HUES48 (cell line): ENCODE data around the gene PLEKHF1.

Experiments
- H3K27ac ChIP-seq: one replicate; pipeline ENCODE4 v1.7.0; 2013; ENCODE audit warnings: low read depth, low read length, inconsistent platforms
- H3K27me3 ChIP-seq: 2 replicates; pipeline ENCODE4 v1.6.1; 2013; ENCODE audit warnings: mild to moderate bottlenecking, low read length; ENCODE audit not compliant: control insufficient read depth, insufficient read depth
- H3K36me3 ChIP-seq: 2 replicates; pipeline ENCODE4 v1.6.1; 2013; ENCODE audit warnings: low read length; ENCODE audit not compliant: control insufficient read depth, insufficient read depth
- H3K4me1 ChIP-seq: 2 replicates; pipeline ENCODE4 v1.6.1; 2013; ENCODE audit warnings: mild to moderate bottlenecking, low read length; ENCODE audit not compliant: control insufficient read depth, insufficient read depth
- H3K4me3 ChIP-seq: 2 replicates; pipeline ENCODE4 v1.5.1; 2013; ENCODE audit warnings: mild to moderate bottlenecking, low read depth, low read length
- H3K9ac ChIP-seq: 2 replicates; pipeline ENCODE4 v1.6.1; 2013; ENCODE audit warnings: mild to moderate bottlenecking, low read depth, low read length, moderate library complexity
- H3K9me3 ChIP-seq: 2 replicates; pipeline ENCODE4 v1.6.1; 2013; ENCODE audit warnings: low read length; ENCODE audit not compliant: control insufficient read depth, insufficient read depth

Gene PLEKHF1

GRCh38 chr19:29694669-29695627 lies 29.7 kb downstream of the PLEKHF1 start:
- Histone ChIP-seq H3K9ac (no peak overlapping the region), H3K27ac (no peak overlapping the region), H3K9me3 (peaks cover 3% of the 10 kb centered on the region; the same call in 1 of the 2 replicates), H3K36me3 (no peaks in the 10 kb centered on the region), H3K4me3 (no peak overlapping the region), H3K4me1 (no peaks in the 10 kb centered on the region), H3K27me3 (no peaks in the 10 kb centered on the region)

DNA sequence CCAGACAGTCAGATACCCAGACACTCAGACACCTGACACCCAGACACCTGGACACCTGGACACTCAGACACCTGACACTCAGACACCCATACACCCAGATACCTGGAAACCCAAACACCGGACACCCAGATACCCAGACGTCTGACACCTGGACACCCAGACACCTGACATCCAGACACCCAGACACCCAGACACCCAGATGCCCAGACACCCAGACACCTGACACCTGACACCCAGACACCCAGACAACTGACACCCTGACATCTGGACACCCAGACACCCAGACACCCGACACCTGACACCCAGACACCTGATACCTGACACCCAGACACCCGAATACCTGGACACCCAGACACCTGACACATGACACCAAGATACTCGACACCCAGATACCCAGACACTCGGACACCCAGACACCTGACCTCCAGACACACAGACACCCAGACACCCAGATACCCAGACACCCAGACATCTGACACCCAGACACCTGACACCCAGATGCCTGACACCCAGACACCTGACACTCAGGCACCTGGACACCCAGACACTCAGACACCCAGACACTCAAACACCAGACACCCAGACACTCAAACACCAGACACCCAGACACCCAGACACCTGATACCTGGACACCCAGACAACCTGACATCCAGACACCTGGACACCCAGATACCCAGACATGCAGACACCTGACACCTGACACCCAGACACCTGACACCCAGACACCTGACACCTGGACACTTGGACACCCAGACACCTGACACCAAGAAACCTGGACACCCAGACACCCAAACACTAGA lies 30.7 kb downstream of the PLEKHF1 start:
- no peak overlapping the region for H3K9ac ChIP-seq
- H3K9me3 ChIP-seq = no peaks in the 10 kb centered on the region
- no peaks in the 10 kb centered on the region for H3K27me3 ChIP-seq
- no peak overlapping the region for H3K4me3 ChIP-seq
- no peaks in the 10 kb centered on the region for H3K4me1 ChIP-seq
- H3K36me3 ChIP-seq = no peaks in the 10 kb centered on the region
- no peak overlapping the region for H3K27ac ChIP-seq

DNA sequence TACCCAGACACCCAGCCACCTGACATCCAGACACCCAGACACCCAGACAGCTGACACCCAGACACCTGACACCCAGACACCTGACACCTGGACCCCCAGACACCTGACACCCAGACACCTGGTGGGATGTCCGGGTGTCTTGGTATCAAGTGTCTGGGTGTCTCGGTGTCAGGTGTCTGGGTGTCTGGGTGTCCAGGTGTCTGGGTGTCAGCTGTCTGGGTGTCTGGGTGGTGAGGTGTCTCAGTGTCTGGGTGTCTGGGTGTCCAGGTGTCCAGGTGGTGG lies 31.2 kb downstream of the PLEKHF1 start:
- Histone ChIP-seq H3K9ac (no peak overlapping the region), H3K9me3 (no peaks in the 10 kb centered on the region), H3K27ac (no peak overlapping the region), H3K27me3 (no peaks in the 10 kb centered on the region), H3K36me3 (no peaks in the 10 kb centered on the region), H3K4me3 (no peak overlapping the region), H3K4me1 (no peaks in the 10 kb centered on the region)

DNA sequence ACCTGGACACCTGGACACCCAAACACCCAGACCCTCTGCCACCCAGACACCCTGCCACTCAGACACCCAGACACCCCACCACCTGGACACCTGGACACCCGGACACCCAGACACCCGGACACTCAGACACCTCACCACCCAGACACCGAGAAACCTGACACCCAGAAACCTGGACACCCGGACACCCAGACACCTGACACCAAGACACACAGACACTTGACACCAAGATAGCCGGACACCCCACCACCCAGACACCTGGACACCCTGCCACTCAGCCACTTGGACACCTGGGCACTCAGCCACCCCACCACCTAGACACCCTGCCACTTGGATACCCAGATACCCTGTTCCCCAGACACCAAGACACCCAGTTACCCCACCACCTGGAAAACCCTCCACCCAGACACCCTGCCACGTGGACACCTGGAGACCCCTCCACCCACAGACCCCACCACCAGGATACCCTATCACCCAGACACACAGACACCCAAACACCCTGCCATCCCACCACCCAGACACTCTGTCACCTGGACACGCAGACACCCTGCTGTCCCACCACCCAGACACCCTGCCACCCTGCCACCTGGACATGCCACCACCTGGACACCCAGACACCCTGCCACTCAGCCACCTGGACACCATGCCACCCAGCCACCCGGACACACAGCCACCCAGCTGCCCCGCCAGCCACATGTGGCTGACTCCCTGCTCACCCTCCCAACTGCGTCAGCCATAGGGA lies 32.4 kb downstream of the PLEKHF1 start:
- no peak overlapping the region for H3K27ac ChIP-seq
- H3K36me3 ChIP-seq = no peaks in the 10 kb centered on the region
- no peak overlapping the region for H3K9ac ChIP-seq
- no peaks in the 10 kb centered on the region for H3K9me3 ChIP-seq
- H3K27me3 ChIP-seq = no peaks in the 10 kb centered on the region
- H3K4me3 ChIP-seq = no peak overlapping the region
- no peaks in the 10 kb centered on the region for H3K4me1 ChIP-seq

GRCh38 chr19:29699861-29700260 lies 34.6 kb downstream of the PLEKHF1 start:
- Histone ChIP-seq H3K27me3 (no peaks in the 10 kb centered on the region), H3K27ac (no peak overlapping the region), H3K9me3 (no peaks in the 10 kb centered on the region), H3K4me1 (no peaks in the 10 kb centered on the region), H3K4me3 (no peak overlapping the region), H3K9ac (no peak overlapping the region), H3K36me3 (no peaks in the 10 kb centered on the region)

DNA sequence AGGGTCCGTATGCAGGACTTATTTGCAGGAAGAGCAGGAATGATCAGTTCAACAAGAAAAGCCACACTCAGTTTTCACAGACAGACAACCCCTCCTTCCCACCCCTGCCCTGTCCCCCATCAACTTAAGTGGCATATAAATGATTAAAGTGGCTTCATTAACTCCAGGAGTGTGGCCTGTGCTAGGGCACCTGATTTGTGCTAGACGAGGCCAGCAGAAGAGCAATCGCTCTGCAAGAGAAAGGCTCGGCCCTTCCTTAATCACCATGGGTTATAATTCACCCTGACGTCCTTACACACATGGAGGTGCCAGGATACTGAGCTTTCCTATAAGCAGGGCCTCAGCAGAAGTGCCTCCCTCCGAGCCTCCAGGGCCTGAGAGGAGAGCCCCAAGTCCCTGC lies 35.2 kb downstream of the PLEKHF1 start:
- Histone ChIP-seq H3K9ac (no peak overlapping the region), H3K4me1 (no peaks in the 10 kb centered on the region), H3K9me3 (no peaks in the 10 kb centered on the region), H3K4me3 (no peak overlapping the region), H3K36me3 (no peaks in the 10 kb centered on the region), H3K27ac (no peak overlapping the region), H3K27me3 (no peaks in the 10 kb centered on the region)

GRCh38 chr19:29702161-29702962 lies 37.1 kb downstream of the PLEKHF1 start:
- no peaks in the 10 kb centered on the region for H3K4me1 ChIP-seq
- H3K9ac ChIP-seq = no peak overlapping the region
- H3K4me3 ChIP-seq = no peak overlapping the region
- no peaks in the 10 kb centered on the region for H3K9me3 ChIP-seq
- H3K27me3 ChIP-seq = no peaks in the 10 kb centered on the region
- no peaks in the 10 kb centered on the region for H3K36me3 ChIP-seq
- H3K27ac ChIP-seq = no peak overlapping the region

GRCh38 chr19:29702963-29703320 lies 37.7 kb downstream of the PLEKHF1 start:
- Histone ChIP-seq H3K36me3 (no peaks in the 10 kb centered on the region), H3K4me3 (no peak overlapping the region), H3K9ac (no peak overlapping the region), H3K27me3 (no peaks in the 10 kb centered on the region), H3K27ac (no peak overlapping the region), H3K4me1 (no peaks in the 10 kb centered on the region), H3K9me3 (no peaks in the 10 kb centered on the region)

DNA sequence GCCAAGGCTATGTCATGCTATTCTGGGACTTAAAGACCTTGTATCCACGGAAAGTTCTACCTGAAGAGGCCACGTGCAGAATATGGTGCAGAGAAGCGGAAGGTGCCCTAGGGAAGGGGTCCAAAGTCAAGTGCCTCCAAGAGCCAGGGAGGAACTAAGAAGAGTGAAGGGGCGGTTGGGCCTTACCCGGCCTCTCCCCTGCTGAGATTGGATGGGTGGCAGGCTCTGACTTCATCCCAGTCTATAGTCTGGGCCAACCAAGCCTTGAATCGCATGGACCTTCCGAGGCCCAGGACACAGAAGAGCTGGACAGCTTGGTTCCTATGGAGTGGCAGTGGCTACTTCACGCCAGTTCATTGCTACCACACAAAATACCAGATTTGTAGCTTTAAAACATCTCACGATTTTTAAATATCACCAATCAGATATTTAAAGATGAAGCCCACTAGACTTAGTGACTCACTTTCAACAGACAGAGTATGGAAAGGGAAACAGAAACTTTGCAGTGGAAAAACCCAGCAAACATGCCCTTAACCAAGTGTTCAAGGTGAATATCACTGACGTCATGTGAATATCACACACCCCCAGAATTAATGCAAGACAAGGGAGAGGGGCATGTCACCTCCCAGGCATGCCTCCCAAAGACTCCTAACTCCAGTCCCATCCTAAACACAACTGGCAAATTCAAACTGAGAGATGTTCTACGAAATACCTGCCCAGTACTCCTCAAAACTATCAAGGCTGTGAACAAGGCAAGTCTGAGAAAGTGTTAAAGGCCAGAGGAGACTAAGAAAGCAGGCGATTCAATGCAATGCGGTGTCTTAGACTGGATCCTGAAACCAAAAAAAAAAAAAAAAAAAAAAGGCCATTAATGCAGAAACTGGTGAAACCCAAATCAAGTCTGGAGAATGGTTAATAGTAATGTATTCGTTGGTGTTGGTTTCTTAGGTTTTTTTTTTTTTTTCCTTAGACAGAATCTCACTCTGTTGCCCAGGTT lies 39.6 kb downstream of the PLEKHF1 start:
- H3K27ac ChIP-seq = no peak overlapping the region
- no peaks in the 10 kb centered on the region for H3K9me3 ChIP-seq
- H3K4me1 ChIP-seq = no peaks in the 10 kb centered on the region
- H3K36me3 ChIP-seq = no peaks in the 10 kb centered on the region
- no peak overlapping the region for H3K9ac ChIP-seq
- no peak overlapping the region for H3K4me3 ChIP-seq
- no peaks in the 10 kb centered on the region for H3K27me3 ChIP-seq
